HEK293 (cell line): ENCODE measurements around the gene PSMB1.

ENCODE experiments used
- CTCF ChIA-PET: fragments of 350-600 bp; formaldehyde crosslinking; extraction: SDS; loops from one replicate; lab custom pipeline; 2021; ENCODE audit warnings: antibody characterized with exemption; lab: Yijun Ruan, JAX
- POLR2A ChIA-PET: fragments of 300-600 bp; formaldehyde crosslinking; extraction: SDS; loops from one replicate; lab custom pipeline; 2020; ENCODE audit warnings: antibody characterized with exemption, inconsistent platforms; lab: Yijun Ruan, JAX
- H3K27ac ChIP-seq: fragments of 200-500 bp; sonication (Bioruptor generic); 2 replicates; pipeline ENCODE4 v1.5.1; 2014; ENCODE audit warnings: low read depth, low read length, control low read depth, inconsistent platforms; ENCODE audit errors: extremely low read depth
- H3K36me3 ChIP-seq, 2 experiments: fragments of 200-500 bp in 1 of 2; sonication (Bioruptor generic) in 1 of 2; 1 replicate in 1 of 2; 2 replicates in 1 of 2; pipeline ENCODE4 v1.5.1; 2014 to 2017; ENCODE audit warnings: inconsistent platforms in 2 of 2, low read length in 2 of 2; ENCODE audit not compliant: control insufficient read depth in 2 of 2, insufficient read depth in 1 of 2
- H3K4me1 ChIP-seq: fragments of 200-500 bp; sonication (Bioruptor generic); 2 replicates; pipeline ENCODE4 v1.5.1; 2014; ENCODE audit warnings: mild to moderate bottlenecking, low read length, inconsistent platforms; ENCODE audit not compliant: control insufficient read depth, insufficient read depth
- H3K4me3 ChIP-seq: 2 replicates; pipeline ENCODE4 v1.5.1; 2011; ENCODE audit warnings: low read depth, mild to moderate bottlenecking, control low read depth, low read length, moderate library complexity
- H3K9me3 ChIP-seq: fragments of 200-500 bp; sonication (Bioruptor generic); 2 replicates; pipeline ENCODE4 v1.5.1; 2014; ENCODE audit warnings: low read depth, low read length, inconsistent platforms; ENCODE audit not compliant: control insufficient read depth, insufficient read depth
- BCL11A ChIP-seq: fragments of 450-650 bp; formaldehyde crosslinking; IDR thresholded peaks from 2 replicates; pipeline ENCODE4 v1.5.1; 2016; ENCODE audit warnings: low read depth, missing biosample characterization, missing genetic modification characterization
- KLF7 ChIP-seq: fragments of 450-650 bp; formaldehyde crosslinking; IDR thresholded peaks from 2 replicates; pipeline ENCODE4 v1.5.1; 2016; ENCODE audit warnings: missing biosample characterization, missing genetic modification characterization, borderline replicate concordance
- KLF8 ChIP-seq: fragments of 450-650 bp; formaldehyde crosslinking; IDR thresholded peaks from 2 replicates; pipeline ENCODE4 v1.5.1; 2016; ENCODE audit warnings: missing biosample characterization, missing genetic modification characterization
- OVOL3 ChIP-seq: fragments of 450-650 bp; formaldehyde crosslinking; IDR thresholded peaks from 2 replicates; pipeline ENCODE4 v1.5.1; 2016; ENCODE audit warnings: missing biosample characterization, missing genetic modification characterization
- ZNF19 ChIP-seq: fragments of 450-650 bp; formaldehyde crosslinking; IDR thresholded peaks from 2 replicates; pipeline ENCODE4; 2016; ENCODE audit warnings: missing biosample characterization, missing genetic modification characterization, low read depth
- ZNF248 ChIP-seq: fragments of 450-650 bp; formaldehyde crosslinking; IDR thresholded peaks from 2 replicates; pipeline ENCODE4 v1.5.1; 2017; ENCODE audit warnings: missing biosample characterization, missing genetic modification characterization
- ZNF311 ChIP-seq: fragments of 450-650 bp; formaldehyde crosslinking; IDR thresholded peaks from 2 replicates; pipeline ENCODE4 v1.5.1; 2017; ENCODE audit warnings: missing biosample characterization, missing genetic modification characterization, borderline replicate concordance
- ZNF747 ChIP-seq: fragments of 450-650 bp; formaldehyde crosslinking; IDR thresholded peaks from 2 replicates; pipeline ENCODE4 v1.5.1; 2016; ENCODE audit warnings: missing biosample characterization, missing genetic modification characterization
- ZNF777 ChIP-seq: fragments of 450-650 bp; formaldehyde crosslinking; IDR thresholded peaks from 2 replicates; pipeline ENCODE4 v1.5.1; 2017; ENCODE audit warnings: missing biosample characterization, missing genetic modification characterization, borderline replicate concordance
- ZNF843 ChIP-seq: fragments of 450-650 bp; formaldehyde crosslinking; IDR thresholded peaks from 2 replicates; pipeline ENCODE4 v1.5.1; 2016; ENCODE audit warnings: missing biosample characterization, missing genetic modification characterization
- TF ChIP-seq, protein P1 (sequence below): fragments of 450-650 bp; formaldehyde crosslinking; IDR thresholded peaks from 2 replicates; pipeline ENCODE4 v1.5.1; 2016; ENCODE audit warnings: missing biosample characterization, missing genetic modification characterization
- TF ChIP-seq, protein P2 (sequence below): fragments of 450-650 bp; formaldehyde crosslinking; IDR thresholded peaks from 2 replicates; pipeline ENCODE4 v1.5.1; 2016; ENCODE audit warnings: missing biosample characterization, missing genetic modification characterization
- TF ChIP-seq, protein P3 (sequence below): IDR thresholded peaks from 2 replicates; pipeline ENCODE4 v1.6.1; 2011; ENCODE audit warnings: mild to moderate bottlenecking, low read depth, low read length, borderline replicate concordance
- TF ChIP-seq, protein P4 (sequence below): fragments of 450-650 bp; formaldehyde crosslinking; IDR thresholded peaks from 2 replicates; pipeline ENCODE4 v1.5.1; 2017; ENCODE audit warnings: missing biosample characterization, missing genetic modification characterization
- TF ChIP-seq, protein P5 (sequence below): fragments of 450-650 bp; formaldehyde crosslinking; IDR thresholded peaks from 2 replicates; pipeline ENCODE4 v1.5.1; 2016; ENCODE audit warnings: missing biosample characterization, missing genetic modification characterization, low read depth
- TF ChIP-seq, protein P6 (sequence below): fragments of 450-650 bp; formaldehyde crosslinking; IDR thresholded peaks from 2 replicates; pipeline ENCODE4 v1.5.1; 2016; ENCODE audit warnings: missing biosample characterization, missing genetic modification characterization
- TF ChIP-seq, protein P7 (sequence below): fragments of 450-650 bp; IDR thresholded peaks from 2 replicates; pipeline ENCODE4 v1.5.1; 2018; ENCODE audit warnings: missing biosample characterization, missing genetic modification characterization
- TF ChIP-seq, protein P8 (sequence below): fragments of 450-650 bp; formaldehyde crosslinking; IDR thresholded peaks from 2 replicates; pipeline ENCODE4 v1.5.1; 2016; ENCODE audit warnings: missing biosample characterization, missing genetic modification characterization

PSMB1 gene

DNA sequence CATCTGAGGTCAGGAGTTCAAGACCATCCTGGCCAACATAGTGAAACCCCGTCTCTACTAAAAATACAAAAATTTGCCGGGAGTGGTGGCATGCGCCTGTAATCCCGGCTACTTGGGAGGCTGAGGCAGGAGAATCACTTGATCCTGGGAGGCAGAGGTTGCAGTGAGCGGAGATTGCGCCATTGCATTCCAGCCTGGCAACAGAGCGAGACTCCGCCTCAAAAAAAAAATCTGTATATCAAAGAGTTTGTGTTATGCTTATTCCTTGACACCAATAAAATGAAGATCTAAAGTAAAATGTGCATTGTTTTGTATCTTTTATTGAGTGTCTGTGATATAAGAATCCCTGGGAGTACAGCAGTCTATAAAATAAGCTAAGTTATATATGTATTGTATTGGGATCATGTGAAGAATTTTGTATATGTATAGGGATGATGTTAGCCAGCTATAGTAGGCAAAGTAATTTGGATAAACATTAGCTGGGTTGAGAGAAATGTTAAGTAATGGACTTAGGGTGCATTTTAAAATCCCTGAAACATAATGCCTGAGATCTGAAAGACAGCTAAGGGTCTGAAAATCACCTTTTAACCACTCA lies 11.9 kb upstream of the PSMB1 start (continued):
- TF ChIP-seq, protein P1, sequence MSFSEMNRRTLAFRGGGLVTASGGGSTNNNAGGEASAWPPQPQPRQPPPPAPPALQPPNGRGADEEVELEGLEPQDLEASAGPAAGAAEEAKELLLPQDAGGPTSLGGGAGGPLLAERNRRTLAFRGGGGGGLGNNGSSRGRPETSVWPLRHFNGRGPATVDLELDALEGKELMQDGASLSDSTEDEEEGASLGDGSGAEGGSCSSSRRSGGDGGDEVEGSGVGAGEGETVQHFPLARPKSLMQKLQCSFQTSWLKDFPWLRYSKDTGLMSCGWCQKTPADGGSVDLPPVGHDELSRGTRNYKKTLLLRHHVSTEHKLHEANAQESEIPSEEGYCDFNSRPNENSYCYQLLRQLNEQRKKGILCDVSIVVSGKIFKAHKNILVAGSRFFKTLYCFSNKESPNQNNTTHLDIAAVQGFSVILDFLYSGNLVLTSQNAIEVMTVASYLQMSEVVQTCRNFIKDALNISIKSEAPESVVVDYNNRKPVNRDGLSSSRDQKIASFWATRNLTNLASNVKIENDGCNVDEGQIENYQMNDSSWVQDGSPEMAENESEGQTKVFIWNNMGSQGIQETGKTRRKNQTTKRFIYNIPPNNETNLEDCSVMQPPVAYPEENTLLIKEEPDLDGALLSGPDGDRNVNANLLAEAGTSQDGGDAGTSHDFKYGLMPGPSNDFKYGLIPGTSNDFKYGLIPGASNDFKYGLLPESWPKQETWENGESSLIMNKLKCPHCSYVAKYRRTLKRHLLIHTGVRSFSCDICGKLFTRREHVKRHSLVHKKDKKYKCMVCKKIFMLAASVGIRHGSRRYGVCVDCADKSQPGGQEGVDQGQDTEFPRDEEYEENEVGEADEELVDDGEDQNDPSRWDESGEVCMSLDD (tag by site-specific recombination), result no peak
- TF ChIP-seq, protein P2, sequence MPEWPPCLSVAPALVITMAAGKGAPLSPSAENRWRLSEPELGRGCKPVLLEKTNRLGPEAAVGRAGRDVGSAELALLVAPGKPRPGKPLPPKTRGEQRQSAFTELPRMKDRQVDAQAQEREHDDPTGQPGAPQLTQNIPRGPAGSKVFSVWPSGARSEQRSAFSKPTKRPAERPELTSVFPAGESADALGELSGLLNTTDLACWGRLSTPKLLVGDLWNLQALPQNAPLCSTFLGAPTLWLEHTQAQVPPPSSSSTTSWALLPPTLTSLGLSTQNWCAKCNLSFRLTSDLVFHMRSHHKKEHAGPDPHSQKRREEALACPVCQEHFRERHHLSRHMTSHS, result no peak
- no peak for TF ChIP-seq KLF7 (tag by site-specific recombination)
- TF ChIP-seq ZNF248 (tag by site-specific recombination), result no peak

DNA sequence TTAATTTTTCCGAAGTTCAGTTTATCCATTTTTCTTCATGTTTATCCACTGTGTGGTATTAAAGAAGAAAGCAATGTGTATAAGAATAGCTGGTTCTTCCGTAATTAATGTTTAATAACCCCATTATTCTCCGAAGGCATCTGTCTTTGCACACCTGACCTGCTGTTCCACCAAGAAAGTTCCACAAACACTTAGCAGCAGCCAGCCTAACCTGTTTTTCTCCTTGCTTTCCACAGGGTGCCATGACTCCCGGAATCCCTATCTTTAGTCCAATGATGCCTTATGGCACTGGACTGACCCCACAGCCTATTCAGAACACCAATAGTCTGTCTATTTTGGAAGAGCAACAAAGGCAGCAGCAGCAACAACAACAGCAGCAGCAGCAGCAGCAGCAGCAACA lies 8.4 kb upstream of the PSMB1 start:
- CTCF ChIA-PET, result no interaction called here
- no peaks in the 10 kb centered on the region for H3K4me1 ChIP-seq
- TF ChIP-seq, protein P3, sequence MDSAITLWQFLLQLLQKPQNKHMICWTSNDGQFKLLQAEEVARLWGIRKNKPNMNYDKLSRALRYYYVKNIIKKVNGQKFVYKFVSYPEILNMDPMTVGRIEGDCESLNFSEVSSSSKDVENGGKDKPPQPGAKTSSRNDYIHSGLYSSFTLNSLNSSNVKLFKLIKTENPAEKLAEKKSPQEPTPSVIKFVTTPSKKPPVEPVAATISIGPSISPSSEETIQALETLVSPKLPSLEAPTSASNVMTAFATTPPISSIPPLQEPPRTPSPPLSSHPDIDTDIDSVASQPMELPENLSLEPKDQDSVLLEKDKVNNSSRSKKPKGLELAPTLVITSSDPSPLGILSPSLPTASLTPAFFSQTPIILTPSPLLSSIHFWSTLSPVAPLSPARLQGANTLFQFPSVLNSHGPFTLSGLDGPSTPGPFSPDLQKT, result no peak
- TF ChIP-seq KLF8 (no peak), BCL11A (no peak), ZNF19 (tag by site-specific recombination) (no peak), ZNF747 (no peak), ZNF843 (tag by site-specific recombination) (no peak), ZNF311 (tag by site-specific recombination) (no peak), OVOL3 (tag by site-specific recombination) (no peak), ZNF777 (tag by site-specific recombination) (no peak)
- TF ChIP-seq, protein P4, sequence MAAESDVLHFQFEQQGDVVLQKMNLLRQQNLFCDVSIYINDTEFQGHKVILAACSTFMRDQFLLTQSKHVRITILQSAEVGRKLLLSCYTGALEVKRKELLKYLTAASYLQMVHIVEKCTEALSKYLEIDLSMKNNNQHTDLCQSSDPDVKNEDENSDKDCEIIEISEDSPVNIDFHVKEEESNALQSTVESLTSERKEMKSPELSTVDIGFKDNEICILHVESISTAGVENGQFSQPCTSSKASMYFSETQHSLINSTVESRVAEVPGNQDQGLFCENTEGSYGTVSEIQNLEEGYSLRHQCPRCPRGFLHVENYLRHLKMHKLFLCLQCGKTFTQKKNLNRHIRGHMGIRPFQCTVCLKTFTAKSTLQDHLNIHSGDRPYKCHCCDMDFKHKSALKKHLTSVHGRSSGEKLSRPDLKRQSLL (tag by site-specific recombination), result no peak
- TF ChIP-seq, protein P5, sequence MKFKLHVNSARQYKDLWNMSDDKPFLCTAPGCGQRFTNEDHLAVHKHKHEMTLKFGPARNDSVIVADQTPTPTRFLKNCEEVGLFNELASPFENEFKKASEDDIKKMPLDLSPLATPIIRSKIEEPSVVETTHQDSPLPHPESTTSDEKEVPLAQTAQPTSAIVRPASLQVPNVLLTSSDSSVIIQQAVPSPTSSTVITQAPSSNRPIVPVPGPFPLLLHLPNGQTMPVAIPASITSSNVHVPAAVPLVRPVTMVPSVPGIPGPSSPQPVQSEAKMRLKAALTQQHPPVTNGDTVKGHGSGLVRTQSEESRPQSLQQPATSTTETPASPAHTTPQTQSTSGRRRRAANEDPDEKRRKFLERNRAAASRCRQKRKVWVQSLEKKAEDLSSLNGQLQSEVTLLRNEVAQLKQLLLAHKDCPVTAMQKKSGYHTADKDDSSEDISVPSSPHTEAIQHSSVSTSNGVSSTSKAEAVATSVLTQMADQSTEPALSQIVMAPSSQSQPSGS (tag by site-specific recombination), result no peak
- TF ChIP-seq, protein P6, sequence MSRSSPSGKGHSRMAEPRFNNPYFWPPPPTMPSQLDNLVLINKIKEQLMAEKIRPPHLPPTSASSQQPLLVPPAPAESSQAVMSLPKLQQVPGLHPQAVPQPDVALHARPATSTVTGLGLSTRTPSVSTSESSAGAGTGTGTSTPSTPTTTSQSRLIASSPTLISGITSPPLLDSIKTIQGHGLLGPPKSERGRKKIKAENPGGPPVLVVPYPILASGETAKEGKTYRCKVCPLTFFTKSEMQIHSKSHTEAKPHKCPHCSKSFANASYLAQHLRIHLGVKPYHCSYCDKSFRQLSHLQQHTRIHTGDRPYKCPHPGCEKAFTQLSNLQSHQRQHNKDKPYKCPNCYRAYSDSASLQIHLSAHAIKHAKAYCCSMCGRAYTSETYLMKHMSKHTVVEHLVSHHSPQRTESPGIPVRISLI, result no peak
- TF ChIP-seq, protein P7, sequence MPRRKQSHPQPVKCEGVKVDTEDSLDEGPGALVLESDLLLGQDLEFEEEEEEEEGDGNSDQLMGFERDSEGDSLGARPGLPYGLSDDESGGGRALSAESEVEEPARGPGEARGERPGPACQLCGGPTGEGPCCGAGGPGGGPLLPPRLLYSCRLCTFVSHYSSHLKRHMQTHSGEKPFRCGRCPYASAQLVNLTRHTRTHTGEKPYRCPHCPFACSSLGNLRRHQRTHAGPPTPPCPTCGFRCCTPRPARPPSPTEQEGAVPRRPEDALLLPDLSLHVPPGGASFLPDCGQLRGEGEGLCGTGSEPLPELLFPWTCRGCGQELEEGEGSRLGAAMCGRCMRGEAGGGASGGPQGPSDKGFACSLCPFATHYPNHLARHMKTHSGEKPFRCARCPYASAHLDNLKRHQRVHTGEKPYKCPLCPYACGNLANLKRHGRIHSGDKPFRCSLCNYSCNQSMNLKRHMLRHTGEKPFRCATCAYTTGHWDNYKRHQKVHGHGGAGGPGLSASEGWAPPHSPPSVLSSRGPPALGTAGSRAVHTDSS, result no peak
- TF ChIP-seq, protein P8, sequence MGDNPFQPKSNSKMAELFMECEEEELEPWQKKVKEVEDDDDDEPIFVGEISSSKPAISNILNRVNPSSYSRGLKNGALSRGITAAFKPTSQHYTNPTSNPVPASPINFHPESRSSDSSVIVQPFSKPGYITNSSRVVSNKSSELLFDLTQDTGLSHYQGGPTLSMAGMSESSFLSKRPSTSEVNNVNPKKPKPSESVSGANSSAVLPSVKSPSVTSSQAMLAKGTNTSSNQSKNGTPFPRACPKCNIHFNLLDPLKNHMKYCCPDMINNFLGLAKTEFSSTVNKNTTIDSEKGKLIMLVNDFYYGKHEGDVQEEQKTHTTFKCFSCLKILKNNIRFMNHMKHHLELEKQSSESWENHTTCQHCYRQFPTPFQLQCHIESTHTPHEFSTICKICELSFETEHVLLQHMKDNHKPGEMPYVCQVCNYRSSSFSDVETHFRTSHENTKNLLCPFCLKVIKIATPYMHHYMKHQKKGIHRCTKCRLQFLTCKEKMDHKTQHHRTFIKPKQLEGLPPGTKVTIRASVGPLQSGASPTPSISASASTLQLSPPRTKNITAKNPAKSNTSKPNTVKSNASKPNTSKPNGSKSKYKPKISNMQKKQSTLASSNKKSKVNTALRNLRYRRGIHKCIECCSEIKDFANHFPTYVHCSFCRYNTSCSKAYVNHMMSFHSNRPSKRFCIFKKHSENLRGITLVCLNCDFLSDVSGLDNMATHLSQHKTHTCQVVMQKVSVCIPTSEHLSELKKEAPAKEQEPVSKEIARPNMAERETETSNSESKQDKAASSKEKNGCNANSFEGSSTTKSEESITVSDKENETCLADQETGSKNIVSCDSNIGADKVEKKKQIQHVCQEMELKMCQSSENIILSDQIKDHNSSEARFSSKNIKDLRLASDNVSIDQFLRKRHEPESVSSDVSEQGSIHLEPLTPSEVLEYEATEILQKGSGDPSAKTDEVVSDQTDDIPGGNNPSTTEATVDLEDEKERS (tag by site-specific recombination), result no peak
- TF ChIP-seq, all 188 proteins: peak for 0
- no peak overlapping the region for H3K4me3 ChIP-seq
- no peaks in the 10 kb centered on the region for H3K9me3 ChIP-seq
- no peak overlapping the region for H3K27ac ChIP-seq
- H3K36me3 ChIP-seq, result peaks cover 59 to 92% of the 10 kb centered on the region in 2 experiments
- POLR2A ChIA-PET, result interaction anchor here (1.1 kb wide), 1 partner anchor 23 kb away, joined by 4 read pairs; the partner anchor contains the start of gene PDCD2
